ENCODE measurements around the gene NPHP4.

DNA sequence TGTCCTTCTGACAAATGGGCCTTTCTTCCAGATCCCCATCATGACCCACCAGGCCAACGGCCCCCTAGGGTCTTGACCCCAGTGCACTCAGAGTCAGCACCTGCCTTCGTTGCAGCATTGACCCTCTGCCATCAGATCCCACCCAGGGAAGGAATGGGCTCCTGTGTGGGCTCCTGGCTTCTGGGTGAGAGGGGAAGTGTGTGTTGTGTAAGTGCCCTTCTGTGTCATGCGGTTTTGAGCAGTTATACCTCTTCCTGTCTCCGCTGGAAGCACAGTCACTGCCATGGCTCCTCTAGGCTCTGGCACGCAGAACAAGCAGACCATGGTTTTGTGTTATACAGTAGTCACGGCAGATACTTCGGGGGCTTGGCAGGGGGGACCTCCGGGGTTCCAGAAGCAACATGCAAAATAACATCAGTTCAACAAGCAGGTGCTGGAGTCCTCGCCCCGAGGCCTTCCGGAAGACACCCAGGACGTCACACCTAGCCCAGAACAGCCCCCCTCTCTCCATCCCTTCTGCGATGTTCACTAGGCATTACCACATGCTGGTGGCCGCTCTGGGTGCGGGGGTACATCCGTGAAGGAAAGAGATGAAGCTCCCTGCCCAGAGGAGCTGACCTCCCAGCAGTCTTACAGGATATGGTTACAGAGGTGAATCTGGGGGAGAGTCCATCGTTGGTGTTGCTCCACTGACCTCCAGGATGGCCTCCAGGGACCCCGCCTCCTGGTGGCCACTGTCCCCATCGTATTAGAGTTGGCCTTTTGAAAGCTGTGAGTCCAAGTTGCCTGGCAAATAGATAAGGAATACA is 36.0 kb upstream of the NPHP4 start:
- TF ChIP-seq, protein P1, sequence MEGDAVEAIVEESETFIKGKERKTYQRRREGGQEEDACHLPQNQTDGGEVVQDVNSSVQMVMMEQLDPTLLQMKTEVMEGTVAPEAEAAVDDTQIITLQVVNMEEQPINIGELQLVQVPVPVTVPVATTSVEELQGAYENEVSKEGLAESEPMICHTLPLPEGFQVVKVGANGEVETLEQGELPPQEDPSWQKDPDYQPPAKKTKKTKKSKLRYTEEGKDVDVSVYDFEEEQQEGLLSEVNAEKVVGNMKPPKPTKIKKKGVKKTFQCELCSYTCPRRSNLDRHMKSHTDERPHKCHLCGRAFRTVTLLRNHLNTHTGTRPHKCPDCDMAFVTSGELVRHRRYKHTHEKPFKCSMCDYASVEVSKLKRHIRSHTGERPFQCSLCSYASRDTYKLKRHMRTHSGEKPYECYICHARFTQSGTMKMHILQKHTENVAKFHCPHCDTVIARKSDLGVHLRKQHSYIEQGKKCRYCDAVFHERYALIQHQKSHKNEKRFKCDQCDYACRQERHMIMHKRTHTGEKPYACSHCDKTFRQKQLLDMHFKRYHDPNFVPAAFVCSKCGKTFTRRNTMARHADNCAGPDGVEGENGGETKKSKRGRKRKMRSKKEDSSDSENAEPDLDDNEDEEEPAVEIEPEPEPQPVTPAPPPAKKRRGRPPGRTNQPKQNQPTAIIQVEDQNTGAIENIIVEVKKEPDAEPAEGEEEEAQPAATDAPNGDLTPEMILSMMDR (IDR thresholded peaks at IDR 0.05; ENCODE audit: extremely low read depth in 1 of 2, insufficient read depth in 1 of 2, low read depth in 1 of 2, low read length in 2 of 2): no peak
- no peak for TF ChIP-seq POLR2A (IDR thresholded peaks at IDR 0.05; ENCODE audit: low read depth, low read length)
- TF ChIP-seq EZH2 (IDR thresholded peaks at IDR 0.05; ENCODE audit: borderline replicate concordance, low read depth, low read length, severe bottlenecking): no peak
- no peak for TF ChIP-seq FOS (IDR thresholded peaks at IDR 0.05; ENCODE audit: borderline replicate concordance, insufficient read depth, low read length)
- no peak for TF ChIP-seq POLR2AphosphoS5 (IDR thresholded peaks at IDR 0.05; ENCODE audit: insufficient read depth, low read depth, low read length)

All from endothelial cell of umbilical vein (primary cell).